Measurements from ENCODE around the gene TGIF2. TPM values are rescaled to one million over a fixed set of nuclear protein-coding genes. Genes with fewer than 3 reads are reported as not detected.

The TGIF2 gene
- total and polyA plus RNA-seq, 9 of the 15 experiments (the other 6 are each of a cell fraction or from before 2014, with no cell fraction given) = 6.8 to 27.8 (median 15.7) TPM

- TF ChIP-seq RREB1 (CRISPR knock-in tag; IDR thresholded peaks at IDR 0.05) = no peak
- peak; percentile 66 for TF ChIP-seq SAP30 (IDR thresholded peaks at IDR 0.05; ENCODE audit: borderline replicate concordance, insufficient read depth, low read depth, low read length, poor library complexity, severe bottlenecking)
- TF ChIP-seq MXI1 (IDR thresholded peaks at IDR 0.05; ENCODE audit: low read depth, low read length) = no peak
- TF ChIP-seq PHTF2 (CRISPR knock-in tag; IDR thresholded peaks at IDR 0.05) = no peak
- no peak for TF ChIP-seq BMI1 (IDR thresholded peaks at IDR 0.05; ENCODE audit: low read length)
- no peak for TF ChIP-seq ETS2 (tag; IDR thresholded peaks at IDR 0.05; ENCODE audit: borderline replicate concordance, poor library complexity, severe bottlenecking)
- no peak for TF ChIP-seq ZMIZ1 (IDR thresholded peaks at IDR 0.05; ENCODE audit: low read depth in 2 of 2, low read length in 2 of 2)
- peak; percentile 7 for TF ChIP-seq RBM22 (IDR thresholded peaks at IDR 0.05; ENCODE audit: low read depth, low read length, poor library complexity, severe bottlenecking)
- peak; percentile 77 for TF ChIP-seq ZNF316 (IDR thresholded peaks at IDR 0.05)
- TF ChIP-seq SNRNP70 (optimal IDR thresholded peaks at IDR 0.05; ENCODE audit: low read depth, low read length) = no peak
- TF ChIP-seq ARID2 (IDR thresholded peaks at IDR 0.05) = no peak
- no peak for TF ChIP-seq ZNF175 (CRISPR knock-in tag; IDR thresholded peaks at IDR 0.05; ENCODE audit: low read depth)
- TF ChIP-seq ZNF75A (CRISPR knock-in tag; IDR thresholded peaks at IDR 0.05) = no peak
- TF ChIP-seq HNRNPL (IDR thresholded peaks at IDR 0.05; ENCODE audit: low read depth, low read length) = no peak
- TF ChIP-seq JUND (IDR thresholded peaks at IDR 0.05; ENCODE audit: borderline replicate concordance, low read depth, low read length) = no peak
- no peak for TF ChIP-seq JUND (tag; IDR thresholded peaks at IDR 0.05; ENCODE audit: borderline replicate concordance, low read depth, low read length)
- no peak for TF ChIP-seq ZNF589 (CRISPR knock-in tag; IDR thresholded peaks at IDR 0.05; ENCODE audit: low read depth)
- TF ChIP-seq NFRKB (IDR thresholded peaks at IDR 0.05; ENCODE audit: low read depth) = peak; percentile 31; the same call in 1 of the 2 replicates
- TF ChIP-seq NELFE (IDR thresholded peaks at IDR 0.05; ENCODE audit: insufficient read depth, insufficient read length) = no peak
Measured at GRCh38 chr20:36606158-36607066, 33.0 kb downstream of the TGIF2 start (continued).

All from K562 (cell line).